Lung microvascular endothelial cell (primary cell): ENCODE measurements around the gene CERS6. TPM values are rescaled to one million over a fixed set of nuclear protein-coding genes. Genes with fewer than 3 reads are reported as not detected.

Experiments used
- DNase-seq, 2 donors: peaks; one replicate each; pipeline versions ENCODE4 v3.0.0 to v3.0.0-alpha.2; 2010; ENCODE audit warnings: low read depth in 2 of 2
- total RNA-seq: library from RNA; depleted of rRNA; stranded (reverse); fragments of >200 nt; gene quantifications from 2 replicates; pipeline ENCODE4 v1.2.1, GENCODE V29; 2014

Gene CERS6
- total RNA-seq, 1 donor from 2014 or later, result 44.6 TPM

GRCh38 chr2:168565512-168565911 lies 109.4 kb downstream of the CERS6 start:
- no peak for DNase-seq

GRCh38 chr2:168566974-168567665 lies 111.0 kb downstream of the CERS6 start:
- DNase-seq, result no peak

- DNase-seq, result no peak
These were observed 111.8 kb downstream of the CERS6 start for GRCh38 chr2:168567836-168568235.

- no peak for DNase-seq
These were observed 112.6 kb downstream of the CERS6 start for GRCh38 chr2:168568476-168569267.

GRCh38 chr2:168571061-168571460 lies 115.0 kb downstream of the CERS6 start:
- DNase-seq, result peak in 1 of 2 donors; percentile 51

GRCh38 chr2:168573128-168573903 lies 117.2 kb downstream of the CERS6 start:
- no peak for DNase-seq

- DNase-seq, result no peak
These were observed 119.0 kb downstream of the CERS6 start for GRCh38 chr2:168574856-168575630.

- no peak for DNase-seq
These were observed 121.8 kb downstream of the CERS6 start for GRCh38 chr2:168577885-168578284.

GRCh38 chr2:168583064-168583709 lies 127.1 kb downstream of the CERS6 start:
- no peak for DNase-seq

- DNase-seq, result peak in 1 of 2 donors; percentile 45
These were observed 127.8 kb downstream of the CERS6 start for GRCh38 chr2:168583710-168584521.

GRCh38 chr2:168584911-168585310 lies 128.8 kb downstream of the CERS6 start:
- DNase-seq, result no peak

- DNase-seq, result no peak
These were observed 129.6 kb downstream of the CERS6 start for GRCh38 chr2:168585700-168586099.

GRCh38 chr2:168587307-168587706 lies 131.2 kb downstream of the CERS6 start:
- DNase-seq, result no peak

- no peak for DNase-seq
These were observed 133.5 kb downstream of the CERS6 start for GRCh38 chr2:168589236-168590211.

GRCh38 chr2:168592181-168592831 lies 136.2 kb downstream of the CERS6 start:
- DNase-seq, result no peak

- DNase-seq, result no peak
These were observed 137.6 kb downstream of the CERS6 start for GRCh38 chr2:168593713-168594112.

- DNase-seq, result no peak
These were observed 138.7 kb downstream of the CERS6 start for GRCh38 chr2:168594778-168595177.
